Measurements from ENCODE around the gene CFAP107.
"Not testable (repeated sequence)": the region's sequence is repeated elsewhere in the genome, so short reads cannot be mapped to it uniquely, and the experiment has no call there.

The CFAP107 gene

DNA sequence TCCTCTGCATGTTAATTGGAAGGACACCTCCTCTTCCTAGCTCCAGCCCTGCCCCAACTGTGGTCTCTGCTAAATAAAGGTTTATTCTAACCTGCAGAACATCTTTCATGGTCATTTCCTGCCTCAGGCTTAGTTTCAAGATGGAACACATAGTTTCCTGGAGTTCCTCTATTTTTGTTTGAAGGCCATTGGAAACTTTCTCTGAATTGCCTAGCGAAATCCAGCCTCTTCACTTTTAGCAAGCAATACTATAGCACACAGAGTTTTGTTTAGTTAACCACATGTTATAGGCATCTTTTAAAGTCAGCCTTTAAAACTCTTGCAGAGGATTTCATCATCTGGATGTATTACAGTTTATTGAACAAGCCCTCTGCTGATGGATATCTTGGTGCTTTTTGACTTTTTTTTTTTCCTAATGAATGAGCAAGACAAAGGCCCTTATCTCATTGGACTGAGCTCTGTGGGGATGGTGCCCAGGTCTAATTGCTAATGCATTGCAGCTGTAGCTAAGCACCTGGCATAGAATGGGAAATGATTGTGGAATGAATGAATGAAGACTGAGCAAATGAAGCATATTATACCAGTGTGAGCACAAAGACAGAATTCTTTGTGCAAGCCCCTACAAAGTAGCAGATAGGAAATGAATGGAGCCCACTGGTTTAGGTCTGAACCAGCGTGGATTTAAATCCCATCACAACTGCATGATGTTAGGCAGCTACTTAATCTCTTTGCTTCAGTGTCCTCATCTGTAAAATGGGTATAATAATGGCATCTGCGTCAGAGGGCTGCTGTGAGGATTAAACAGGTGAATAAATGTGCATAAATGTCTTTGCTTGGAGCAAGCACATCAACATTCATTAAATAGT, 641 bp upstream of the CFAP107 start:
- no peak for DNase-seq

DNA sequence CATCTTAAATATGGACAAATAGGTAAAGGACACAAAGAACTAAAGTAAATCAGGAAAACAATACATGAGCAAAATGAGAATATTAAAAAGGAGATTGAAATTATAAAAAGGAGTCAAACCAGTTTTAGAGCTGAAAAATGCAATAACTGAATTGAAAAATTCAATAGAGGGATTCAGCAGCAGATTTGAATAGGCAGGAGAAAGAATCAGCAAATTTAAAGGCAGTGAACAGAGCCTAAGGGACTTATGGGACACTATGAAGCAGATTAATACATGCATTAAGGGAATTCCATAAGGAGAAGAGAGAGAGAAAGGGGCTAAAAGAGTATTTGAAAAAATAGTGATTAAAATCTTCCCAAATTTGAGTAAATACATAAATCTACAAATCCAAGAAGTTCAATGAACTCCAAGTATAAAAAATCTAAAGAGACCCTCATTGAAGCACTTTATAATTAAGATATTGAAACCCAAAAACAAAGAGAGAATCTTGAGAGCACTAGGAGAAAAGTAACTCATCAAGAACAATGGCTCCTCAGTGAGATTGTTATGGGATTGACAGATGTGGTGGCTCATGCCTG, 2.9 kb downstream of the CFAP107 start:
- DNase-seq: no peak

DNA sequence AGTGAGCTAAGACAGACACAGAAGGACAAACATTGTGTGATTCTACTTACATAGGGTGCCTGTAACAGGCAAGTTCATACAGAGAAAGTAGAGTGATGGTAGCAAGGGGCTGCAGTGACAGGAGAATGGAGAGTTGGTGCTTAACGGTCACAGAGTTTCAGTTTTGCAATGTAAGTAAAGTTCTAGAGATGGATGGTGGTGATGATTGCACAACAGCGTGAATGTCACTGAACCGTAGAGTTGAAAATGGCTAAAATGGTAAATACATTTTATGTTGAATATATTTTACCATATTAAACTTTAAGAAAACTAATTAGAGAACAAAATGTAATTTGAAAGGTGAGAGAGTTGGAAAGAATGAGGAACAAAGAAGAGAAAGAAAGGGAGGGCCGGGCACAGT, 8.7 kb downstream of the CFAP107 start:
- DNase-seq: no peak

DNA sequence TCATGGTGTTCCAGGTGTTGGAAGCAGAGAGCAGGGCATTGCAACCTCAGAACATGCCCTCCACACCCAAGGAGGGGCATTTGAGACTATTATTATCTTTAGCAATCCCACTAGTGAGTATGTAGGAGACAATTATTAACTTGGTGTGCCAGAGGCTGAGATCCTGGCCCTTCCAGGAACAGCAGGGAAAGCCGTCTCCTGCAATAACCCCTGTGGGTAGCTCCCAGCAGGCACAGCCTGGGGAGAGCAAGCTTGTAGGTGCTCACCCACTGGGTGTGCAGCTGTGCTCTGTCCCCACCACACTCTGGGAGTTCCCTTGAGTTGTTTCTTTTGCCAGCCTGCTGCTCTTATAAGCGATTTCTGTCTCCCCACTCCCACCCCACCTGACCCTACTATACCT, 10.3 kb downstream of the CFAP107 start:
- no peak for DNase-seq

DNA sequence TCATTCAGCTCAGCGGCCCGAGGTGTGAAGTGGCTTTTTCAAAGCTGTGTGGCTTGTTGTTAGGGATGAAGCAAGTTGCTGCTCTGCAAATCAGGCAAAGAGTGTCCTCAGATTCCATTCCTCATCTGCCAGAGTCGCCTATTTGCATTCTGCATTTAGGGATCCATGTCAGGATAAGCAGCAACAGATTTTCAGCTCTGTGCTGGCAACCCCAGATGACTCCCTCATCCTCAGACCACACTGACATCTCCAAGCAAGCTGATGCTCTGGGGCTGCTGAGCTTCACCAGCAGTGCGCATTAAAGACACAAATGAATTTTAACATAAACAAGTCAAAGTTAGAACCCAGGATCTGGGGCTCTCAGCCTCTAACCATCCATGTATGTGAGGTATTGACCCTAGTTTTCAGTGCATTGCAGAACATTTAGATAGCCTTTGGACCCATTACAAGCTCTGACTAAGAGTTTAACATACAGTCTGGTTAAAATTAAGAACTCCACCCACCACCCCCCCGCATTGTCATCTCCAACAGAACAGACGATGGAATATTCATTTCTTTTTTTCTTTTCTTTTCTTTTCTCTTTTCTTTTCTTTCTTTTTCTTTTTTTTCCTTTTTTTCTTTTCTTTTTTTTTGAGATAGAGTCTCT, 10.9 kb downstream of the CFAP107 start:
- no peak for DNase-seq

DNA sequence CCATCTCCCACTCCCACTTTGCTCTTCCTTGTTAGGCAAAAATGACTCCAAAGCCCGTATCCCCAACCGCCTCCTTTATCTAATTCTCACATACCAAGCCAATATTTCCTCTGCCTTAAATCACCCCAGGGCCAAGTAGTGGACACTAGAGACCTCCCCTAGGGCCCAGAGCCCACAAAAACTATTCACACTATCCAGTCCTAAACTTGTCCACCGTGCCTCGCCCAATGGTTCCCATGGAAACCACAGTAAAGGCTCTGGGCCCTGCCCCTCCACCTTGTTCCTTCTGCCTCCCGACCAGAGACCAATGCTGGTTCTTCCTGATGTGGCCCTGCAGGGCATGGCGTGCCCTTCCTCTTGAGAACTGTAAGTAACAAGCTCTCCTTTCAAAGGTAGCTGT, 11.8 kb downstream of the CFAP107 start:
- DNase-seq: no peak

DNA sequence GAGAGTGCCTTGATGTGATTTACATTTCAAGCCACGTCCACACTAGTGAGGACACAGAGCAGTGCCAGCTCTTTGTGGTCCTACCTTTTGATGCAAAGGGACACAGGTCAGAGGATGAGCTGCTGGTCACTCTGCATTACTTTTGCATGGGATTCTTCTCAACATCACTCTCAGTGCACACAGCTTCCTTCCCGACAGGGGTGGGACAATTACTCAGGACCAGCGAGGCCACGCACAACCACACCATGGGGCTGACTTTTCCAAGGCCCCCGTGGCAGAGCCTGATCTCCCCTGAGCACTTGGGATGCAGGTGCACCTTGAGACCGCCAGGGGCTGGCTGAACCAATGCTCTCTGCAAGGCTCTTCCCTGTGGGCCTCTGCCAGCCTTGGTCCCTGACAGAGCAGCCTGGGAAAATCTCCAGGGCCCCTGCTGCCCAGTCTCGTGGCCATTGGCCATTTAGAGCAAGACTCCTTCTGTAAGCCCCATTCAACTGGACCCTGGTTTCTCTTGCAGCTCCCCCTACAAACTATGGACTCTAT, 14.3 kb downstream of the CFAP107 start:
- DNase-seq: no peak

DNA sequence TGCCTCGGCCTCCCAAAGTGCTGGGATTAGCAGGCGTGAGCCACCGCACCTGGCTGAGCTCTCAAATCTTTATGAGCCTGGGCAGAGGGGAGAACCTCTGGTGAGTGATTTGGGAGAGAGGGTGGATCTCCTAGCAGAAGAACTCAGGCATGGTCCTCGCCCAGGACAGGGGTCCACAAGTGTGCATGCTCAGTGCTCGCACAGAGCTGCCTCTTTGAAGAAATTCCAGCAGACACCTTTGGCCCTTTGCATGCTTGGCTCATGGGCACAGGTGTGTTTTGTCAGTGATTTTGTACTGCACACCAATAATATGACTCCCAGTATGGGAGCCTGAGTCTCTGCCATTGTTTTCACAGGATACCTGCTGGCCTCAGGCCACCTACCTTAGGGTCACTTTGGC, 15.8 kb downstream of the CFAP107 start:
- no peak for DNase-seq

DNA sequence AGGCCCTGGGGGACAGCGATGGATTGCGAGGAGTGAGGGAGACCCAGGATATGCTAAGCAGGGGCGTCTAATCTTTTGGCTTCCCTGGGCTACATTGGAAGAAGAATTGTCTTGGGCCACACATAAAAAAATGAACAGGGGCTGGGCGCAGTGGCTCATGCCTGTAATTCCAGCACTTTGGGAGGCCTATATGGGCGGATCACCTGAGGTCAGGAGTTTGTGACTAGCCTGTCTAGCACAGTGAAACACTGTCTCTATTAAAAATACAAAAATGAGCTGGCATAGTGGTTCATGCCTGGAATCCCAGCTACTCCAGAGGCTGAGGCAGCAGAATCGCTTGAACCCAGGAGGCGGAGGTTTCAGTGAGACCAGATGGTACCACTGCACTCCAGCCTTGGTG, 16.8 kb downstream of the CFAP107 start:
- no peak for DNase-seq

DNA sequence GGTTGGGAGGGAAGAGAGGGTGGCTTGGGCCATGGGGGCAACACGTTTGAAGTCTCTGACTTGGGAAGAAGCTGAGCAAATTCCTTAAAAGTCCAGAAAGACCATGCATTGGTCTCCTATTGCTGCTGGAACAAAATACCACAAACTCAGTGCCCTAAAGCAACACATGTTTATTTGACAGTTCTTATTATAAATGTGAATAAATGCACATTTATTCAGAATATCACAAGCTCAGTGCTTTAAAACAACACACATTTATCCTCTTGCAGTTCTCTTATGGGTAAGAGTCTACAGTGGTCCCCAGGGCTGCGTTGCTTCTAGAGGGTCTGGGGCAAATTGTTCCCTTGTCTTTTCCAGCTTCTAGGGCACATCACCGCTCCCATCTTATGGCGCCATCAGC, 17.5 kb downstream of the CFAP107 start:
- no peak for DNase-seq

DNA sequence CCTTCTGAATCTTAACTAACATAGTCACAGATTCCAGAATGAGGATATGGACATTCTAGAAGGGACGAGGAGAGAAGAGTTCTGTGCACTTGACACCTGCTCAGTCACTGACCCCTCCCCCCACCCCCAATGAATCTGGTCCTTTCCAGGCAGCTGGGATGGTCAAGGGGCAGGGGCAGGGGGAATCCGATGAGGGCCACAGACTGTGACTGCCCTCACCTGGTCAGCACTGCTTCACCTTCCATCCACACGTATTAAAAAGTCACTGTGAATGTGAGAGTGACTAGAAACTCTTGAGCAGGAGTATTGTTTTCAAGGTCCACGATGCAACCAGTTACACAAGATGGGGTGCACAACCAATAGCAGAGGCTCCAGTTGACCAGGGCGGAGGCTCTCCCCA, 18.0 kb downstream of the CFAP107 start:
- DNase-seq: no peak

DNA sequence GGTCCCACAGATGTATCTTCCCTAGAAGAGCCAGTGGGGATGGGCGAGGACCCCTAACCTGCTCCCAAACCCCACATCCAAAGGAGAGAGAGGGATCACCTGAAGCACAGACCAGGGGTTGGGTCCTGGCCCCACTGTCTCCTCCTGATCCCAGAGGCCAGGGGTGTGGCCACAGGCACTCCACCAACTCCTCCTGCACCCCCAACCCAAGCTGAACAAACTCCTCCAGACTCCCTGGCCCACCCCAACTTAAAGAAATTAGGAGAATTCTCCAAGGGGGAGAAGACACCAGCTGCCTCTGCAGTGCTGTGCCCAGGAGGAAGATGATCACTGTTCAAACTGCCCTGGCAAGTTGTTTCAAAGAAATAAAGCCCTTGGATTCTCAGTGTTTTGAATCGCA, 23.0 kb downstream of the CFAP107 start:
- no peak for DNase-seq

DNA sequence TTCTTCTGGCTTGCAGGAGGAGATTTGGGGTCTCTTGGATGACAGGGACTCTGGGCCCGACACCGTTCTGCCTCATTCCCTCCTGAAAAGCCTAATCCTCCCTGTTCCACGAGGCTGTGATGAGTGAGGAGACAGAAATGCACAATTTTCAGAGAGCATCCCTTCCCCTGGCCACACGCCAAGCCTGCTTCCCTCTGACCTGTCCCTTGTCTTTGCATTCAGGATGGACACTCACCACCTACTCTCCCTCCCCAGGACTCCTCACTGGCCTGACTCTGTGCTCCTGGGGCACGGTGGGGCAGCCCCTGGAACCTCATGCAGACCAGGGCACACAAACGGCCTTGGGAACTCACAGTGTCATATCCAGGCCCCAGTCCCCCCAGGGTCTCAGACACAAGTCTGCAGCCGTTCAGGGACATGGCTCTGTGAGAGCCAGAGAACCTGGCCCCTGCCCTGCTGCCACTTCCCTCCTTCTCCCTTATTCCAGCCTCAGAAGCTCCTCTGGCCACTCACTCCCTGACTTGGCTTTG, 24.0 kb downstream of the CFAP107 start:
- no peak for DNase-seq

DNA sequence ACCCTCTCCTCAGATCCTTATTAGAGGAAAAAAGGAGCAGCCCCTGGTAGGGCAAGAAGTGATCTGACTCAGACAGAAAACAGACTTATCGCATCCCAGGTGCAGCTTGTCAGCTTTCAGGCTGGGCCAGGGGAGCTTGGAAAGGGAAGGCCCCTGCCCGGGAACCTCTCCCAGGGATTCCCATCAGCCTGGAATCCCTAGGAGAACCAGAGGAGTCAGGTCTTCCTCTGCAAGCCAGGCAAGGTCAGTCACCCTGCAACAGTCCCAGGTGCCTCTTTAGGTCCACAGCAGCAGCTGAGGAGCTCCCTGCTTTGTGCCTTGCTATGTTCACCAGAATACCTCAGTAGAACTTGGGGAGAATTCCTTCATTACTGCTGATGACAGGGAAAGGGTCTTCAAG, 24.6 kb downstream of the CFAP107 start:
- no peak for DNase-seq

DNA sequence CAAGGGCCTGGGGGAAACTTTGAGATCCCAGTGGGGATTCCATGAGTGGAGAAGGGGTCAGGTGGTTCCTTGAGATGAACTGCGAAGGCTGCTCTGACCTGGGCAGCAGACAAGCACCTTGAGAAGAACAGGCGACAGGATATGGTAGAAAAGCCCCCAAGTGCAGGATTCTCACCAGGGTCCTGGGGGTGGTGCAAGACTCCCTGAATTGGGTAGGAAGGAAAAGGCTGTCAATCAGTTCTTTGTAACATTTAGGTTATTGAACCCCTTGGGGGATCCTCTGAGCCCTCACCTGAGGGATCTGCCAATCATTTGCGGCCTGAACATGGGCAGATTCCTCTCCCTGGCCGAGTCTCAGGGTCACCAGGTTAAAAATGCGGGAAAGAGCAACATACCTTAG, 25.2 kb downstream of the CFAP107 start:
- no peak for DNase-seq

DNA sequence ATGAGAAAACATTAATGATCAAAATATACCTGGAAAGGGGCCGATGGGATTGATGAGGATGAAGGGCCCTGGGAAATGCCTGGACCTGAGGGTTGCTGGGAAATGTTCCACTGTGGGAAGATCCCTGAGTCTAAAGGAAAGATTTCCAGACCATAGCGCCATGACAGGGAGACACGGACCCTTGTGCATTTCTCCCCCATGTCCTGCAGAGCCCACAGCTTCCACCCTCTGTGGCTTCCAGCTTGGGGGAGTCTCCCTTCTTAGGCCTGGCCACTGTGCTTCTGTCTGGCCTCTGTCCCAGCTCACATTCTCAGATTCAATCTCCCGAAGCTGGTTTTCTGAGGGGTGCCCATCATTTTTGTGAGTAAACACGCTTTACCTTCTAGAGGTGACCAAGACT, 26.5 kb downstream of the CFAP107 start:
- DNase-seq: no peak

DNA sequence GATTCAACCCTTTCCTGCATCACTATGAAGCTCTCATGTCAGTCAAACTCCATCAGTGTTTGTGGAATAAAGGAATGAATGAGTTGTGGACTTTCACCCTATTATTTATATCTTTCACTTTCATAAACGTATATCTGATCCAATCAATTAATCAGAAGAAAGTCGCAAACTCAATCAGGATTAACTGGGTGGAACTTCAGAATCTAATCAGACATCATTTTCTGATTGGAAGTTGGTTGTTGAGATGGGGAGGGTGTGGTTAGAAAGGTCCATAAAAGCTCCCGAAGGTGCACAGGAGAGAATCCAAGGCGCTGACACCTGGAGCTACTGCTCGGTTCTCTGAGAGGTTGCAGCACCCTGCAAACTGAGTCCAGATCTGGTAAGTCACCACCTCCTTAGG, 27.4 kb downstream of the CFAP107 start, which contains the start of gene PRAMEF12:
Gene PRAMEF12, plus strand, starts transcription at position 301 of the 400 bp plus-strand sequence. CDS start 1,130 bp downstream, outside the sequence.
- DNase-seq: no peak

DNA sequence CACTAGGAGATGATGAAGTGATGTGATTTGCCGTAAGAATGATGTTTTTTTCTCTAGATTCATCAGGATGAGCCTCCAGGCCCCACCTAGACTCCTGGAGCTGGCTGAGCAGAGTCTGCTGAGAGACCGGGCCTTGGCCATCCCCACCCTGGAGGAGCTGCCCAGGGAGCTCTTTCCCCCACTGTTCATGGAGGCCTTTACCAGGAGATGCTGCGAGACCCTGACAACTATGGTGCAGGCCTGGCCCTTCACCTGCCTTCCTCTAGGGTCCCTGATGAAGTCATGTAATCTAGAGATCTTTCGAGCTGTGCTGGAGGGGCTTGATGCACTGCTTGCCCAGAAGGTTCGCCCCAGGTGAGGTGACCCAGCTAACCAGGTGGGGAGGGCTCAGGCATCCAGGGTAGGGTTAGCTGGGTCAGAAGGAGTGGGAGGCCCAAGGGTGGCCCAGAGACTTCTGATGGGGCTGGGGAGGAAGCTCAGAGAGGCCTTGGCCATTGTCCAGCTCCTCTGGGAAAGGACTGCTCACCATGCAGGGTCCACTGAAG, 28.9 kb downstream of the CFAP107 start:
- DNase-seq: no peak

DNA sequence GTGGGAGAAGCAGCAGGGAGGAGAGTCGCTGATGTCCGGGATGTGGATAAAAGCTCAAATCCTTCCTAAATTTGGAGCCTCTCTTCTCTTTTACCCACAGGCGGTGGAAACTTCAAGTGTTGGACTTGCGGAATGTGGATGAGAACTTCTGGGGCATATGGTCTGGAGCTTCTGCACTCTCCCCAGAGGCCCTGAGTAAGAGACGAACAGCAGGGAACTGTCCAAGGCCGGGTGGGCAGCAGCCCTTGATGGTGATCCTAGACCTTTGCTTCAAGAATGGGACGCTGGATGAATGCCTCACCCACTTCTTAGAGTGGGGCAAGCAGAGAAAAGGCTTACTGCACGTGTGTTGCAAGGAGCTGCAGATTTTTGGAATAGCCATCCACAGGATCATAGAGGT, 29.4 kb downstream of the CFAP107 start:
- no peak for DNase-seq

DNA sequence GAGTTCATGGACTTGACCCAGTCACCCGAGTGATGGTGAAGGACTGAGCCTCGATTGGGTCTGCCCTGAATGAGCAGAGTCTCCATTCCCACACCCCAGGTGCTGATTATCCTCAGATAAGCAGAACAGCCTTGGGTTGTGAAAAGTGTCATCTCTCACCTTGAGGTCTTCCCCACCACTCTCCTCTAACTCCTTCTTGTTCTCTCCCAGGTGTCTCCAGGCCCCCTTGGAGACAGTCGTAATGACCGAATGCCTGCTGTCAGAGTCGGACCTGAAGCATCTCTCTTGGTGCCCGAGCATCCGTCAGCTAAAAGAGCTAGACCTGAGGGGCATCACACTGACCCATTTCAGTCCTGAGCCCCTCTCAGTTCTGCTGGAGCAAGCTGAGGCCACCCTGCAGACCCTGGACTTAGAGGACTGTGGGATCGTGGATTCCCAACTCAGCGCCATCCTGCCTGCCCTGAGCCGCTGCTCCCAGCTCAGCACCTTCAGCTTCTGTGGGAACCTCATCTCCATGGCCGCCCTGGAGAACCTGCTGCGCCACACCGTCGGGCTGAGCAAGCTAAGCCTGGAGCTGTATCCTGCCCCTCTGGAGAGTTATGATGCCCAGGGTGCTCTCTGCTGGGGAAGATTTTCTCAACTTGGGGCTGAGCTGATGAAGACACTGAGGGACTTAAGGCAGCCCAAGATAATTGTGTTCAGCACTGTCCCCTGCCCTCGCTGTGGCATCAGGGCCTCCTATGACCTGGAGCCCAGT, 31.0 kb downstream of the CFAP107 start:
- DNase-seq: no peak

DNA sequence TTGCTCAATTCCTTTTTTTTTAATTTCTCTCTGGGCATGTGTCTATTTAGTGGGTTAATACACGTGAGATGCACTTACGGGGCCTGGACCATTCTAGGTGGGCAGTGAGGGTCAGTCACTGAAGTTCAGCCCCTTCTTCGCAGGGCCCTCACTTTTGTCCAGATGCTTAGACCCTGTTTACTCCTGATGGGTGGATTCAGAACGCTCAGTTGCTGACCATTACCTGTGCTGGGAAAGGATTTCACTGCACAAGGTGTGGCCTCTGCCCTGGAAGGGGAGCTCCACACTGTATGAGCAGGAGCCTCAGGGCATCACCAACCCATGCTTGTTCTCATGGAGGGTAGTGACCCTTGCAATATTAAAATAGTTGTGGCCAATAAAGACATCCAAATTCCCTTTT, 32.1 kb downstream of the CFAP107 start:
- DNase-seq: no peak

DNA sequence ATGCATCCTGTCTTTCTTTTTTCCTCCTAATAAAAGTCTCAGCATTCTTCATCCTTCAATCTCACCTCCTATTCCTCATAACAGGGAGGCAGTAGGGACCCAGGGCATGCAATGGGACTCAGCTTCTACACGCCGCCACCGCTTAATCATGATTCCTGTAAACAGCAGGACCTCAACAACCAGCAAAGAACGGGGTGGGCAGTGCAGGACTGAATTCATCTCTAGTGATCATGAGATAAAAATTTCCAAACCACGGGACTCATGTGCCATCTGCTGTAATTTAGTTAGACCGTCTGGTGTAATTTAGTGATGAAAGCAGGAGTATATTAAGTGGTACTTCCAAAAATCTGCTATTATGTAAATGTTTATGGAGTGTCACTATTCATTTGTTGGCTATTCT, 32.9 kb downstream of the CFAP107 start:
- DNase-seq: no peak

DNA sequence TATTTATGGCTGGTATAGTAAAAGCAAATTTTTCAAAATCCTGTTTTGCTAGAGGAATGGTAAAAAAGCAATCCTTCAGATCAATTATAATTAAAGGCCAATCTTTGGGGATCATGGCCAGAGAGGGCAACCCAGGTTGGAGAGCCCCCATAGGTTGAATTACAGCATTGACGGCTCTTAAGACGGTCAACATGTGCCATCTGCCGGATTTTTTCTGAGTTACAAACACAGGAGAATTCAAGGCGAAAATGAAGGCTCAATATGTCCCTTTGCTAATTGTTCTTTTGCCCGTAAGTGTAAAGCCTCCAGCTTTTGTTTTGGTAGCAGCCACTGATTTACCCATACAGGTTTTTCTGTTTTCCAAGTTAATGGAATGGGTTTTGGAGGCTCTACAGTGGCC, 35.5 kb downstream of the CFAP107 start:
- not testable (repeated sequence) for DNase-seq
